Measurements from ENCODE around the gene TMEM108. TPM values are rescaled to one million over a fixed set of nuclear protein-coding genes. Genes with fewer than 3 reads are reported as not detected.

The TMEM108 gene
- total and polyA plus RNA-seq, 10 of the 15 experiments (the other 5 are each of a cell fraction or from before 2014, with no cell fraction given), result 0.02 to 0.58 (median 0.12) TPM; not detected in 5

DNA sequence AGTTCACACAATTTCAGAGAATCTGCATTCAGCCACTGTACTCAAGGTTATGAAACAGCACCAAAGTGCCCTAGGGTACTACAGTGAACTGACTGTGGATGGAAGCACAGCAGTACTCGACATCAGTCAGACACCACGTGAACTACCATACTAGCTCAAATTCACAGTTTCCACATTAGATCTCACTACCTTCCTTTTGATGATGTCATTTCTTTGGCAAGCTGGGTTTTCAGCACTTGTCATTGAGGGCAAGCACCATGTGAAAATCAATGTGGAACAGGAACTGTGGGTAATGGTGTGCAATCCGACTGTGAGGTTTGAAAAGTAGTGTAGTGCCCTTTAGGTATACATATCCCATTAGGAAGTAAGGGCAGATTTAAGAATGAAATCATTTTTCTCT is 251.1 kb downstream of the TMEM108 start:
- ATAC-seq (no peak), FAIRE-seq (no peak), DNase-seq (ENCODE audit: low read depth, low spot score) (no peak)
- Histone ChIP-seq H3K9me3 (replicated peaks; ENCODE audit: control insufficient read depth, insufficient read depth, low read length) (no peaks in the 10 kb centered on the region), H3K27me3 (replicated peaks in 1 of 2; ENCODE audit: control insufficient read depth in 2 of 2, insufficient read depth in 2 of 2, low read length in 1 of 2) (peaks cover 0 to 4% of the 10 kb centered on the region in 2 experiments; a peak in 1 of 4 replicates), H4K20me1 (ENCODE audit: control insufficient read depth, insufficient read depth) (no peaks in the 10 kb centered on the region), H2AFZ (ENCODE audit: control insufficient read depth, low read depth, low read length) (no peak overlapping the region), H3K27ac (ENCODE audit: control insufficient read depth, insufficient read depth) (no peak overlapping the region), H3K36me3 (ENCODE audit: control insufficient read depth in 2 of 2, insufficient read depth in 2 of 2, low read length in 1 of 2) (no peaks in the 10 kb centered on the region), H3K9ac (ENCODE audit: control insufficient read depth, insufficient read depth, low read length) (no peak overlapping the region), H3K79me2 (ENCODE audit: control insufficient read depth, insufficient read depth, low read length) (no peaks in the 10 kb centered on the region), H3K4me2 (ENCODE audit: control insufficient read depth, insufficient read depth) (no peak overlapping the region), H3K4me3 (no peak overlapping the region), H3K4me1 (ENCODE audit: control insufficient read depth, insufficient read depth, low read length) (no peaks in the 10 kb centered on the region)
- no TSS peak for BruUV-seq (replicated peaks)
- SMC1A ChIA-PET (ENCODE audit: uncharacterized antibody, unreplicated experiment), result interaction anchor here (1.3 kb wide), 1 partner anchor 31 kb away, joined by 3 read pairs; no protein-coding TSS in a partner anchor
- RAD21 ChIA-PET (ENCODE audit: unreplicated experiment), result no interaction called here
- intact Hi-C loops (cut with micrococcal nuclease; ENCODE audit: unreplicated experiment) (no loop called here), in situ Hi-C loops (cut with MboI) (no loop called here)
- WGBS (ENCODE audit: insufficient coverage, insufficient replicate concordance, low lambda C conversion rate, missing lambda C conversion rate), result 59% methylated on average over 3 of the region's 3 CpGs
- TF ChIP-seq, protein P1, sequence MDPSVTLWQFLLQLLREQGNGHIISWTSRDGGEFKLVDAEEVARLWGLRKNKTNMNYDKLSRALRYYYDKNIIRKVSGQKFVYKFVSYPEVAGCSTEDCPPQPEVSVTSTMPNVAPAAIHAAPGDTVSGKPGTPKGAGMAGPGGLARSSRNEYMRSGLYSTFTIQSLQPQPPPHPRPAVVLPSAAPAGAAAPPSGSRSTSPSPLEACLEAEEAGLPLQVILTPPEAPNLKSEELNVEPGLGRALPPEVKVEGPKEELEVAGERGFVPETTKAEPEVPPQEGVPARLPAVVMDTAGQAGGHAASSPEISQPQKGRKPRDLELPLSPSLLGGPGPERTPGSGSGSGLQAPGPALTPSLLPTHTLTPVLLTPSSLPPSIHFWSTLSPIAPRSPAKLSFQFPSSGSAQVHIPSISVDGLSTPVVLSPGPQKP (IDR thresholded peaks at IDR 0.05; ENCODE audit: low read depth, low read length), result no peak
- CTCF ChIA-PET, result no interaction called here
- POLR2A ChIA-PET, result no interaction called here

DNA sequence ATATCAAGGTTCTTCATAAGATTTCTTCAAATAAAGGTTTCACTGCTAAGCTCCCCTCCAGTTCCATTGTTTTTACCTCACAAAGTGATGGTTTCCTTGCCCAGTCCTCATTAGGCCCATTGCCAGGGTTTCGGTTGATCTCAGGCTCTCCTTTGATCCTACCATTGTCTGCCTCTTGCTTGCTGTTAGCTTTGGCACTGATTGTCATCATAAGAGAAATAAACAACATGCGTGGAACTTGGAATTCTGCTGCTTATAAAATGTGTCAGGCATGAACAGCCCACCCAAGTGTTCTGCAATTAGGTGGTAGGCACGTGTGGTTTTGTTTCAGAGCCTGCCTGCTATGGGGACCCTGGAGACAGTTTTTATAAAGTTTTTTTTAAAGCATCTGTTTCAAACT is 254.1 kb downstream of the TMEM108 start:
- Histone ChIP-seq H3K36me3 (ENCODE audit: control insufficient read depth in 2 of 2, insufficient read depth in 2 of 2, low read length in 1 of 2) (no peaks in the 10 kb centered on the region), H2AFZ (ENCODE audit: control insufficient read depth, low read depth, low read length) (no peak overlapping the region), H3K4me3 (no peak overlapping the region), H3K9me3 (replicated peaks; ENCODE audit: control insufficient read depth, insufficient read depth, low read length) (no peaks in the 10 kb centered on the region), H3K9ac (ENCODE audit: control insufficient read depth, insufficient read depth, low read length) (no peak overlapping the region), H3K79me2 (ENCODE audit: control insufficient read depth, insufficient read depth, low read length) (no peaks in the 10 kb centered on the region), H3K4me1 (ENCODE audit: control insufficient read depth, insufficient read depth, low read length) (no peaks in the 10 kb centered on the region; the same call in 1 of the 2 replicates), H3K4me2 (ENCODE audit: control insufficient read depth, insufficient read depth) (no peak overlapping the region), H3K27ac (ENCODE audit: control insufficient read depth, insufficient read depth) (no peak overlapping the region), H3K27me3 (replicated peaks in 1 of 2; ENCODE audit: control insufficient read depth in 2 of 2, insufficient read depth in 2 of 2, low read length in 1 of 2) (no peaks in the 10 kb centered on the region; a peak in 1 of 4 replicates), H4K20me1 (ENCODE audit: control insufficient read depth, insufficient read depth) (no peaks in the 10 kb centered on the region)
- TF ChIP-seq ZNF207 (IDR thresholded peaks at IDR 0.05; ENCODE audit: borderline replicate concordance) (no peak), STAT1 (conservative IDR thresholded peaks at IDR 0.05) (no peak), SPI1 (IDR thresholded peaks at IDR 0.05; ENCODE audit: borderline replicate concordance, insufficient read depth, low read depth, low read length) (no peak), NFIC (IDR thresholded peaks at IDR 0.05; ENCODE audit: low read depth, low read length) (no peak), RAD21 (IDR thresholded peaks at IDR 0.05; ENCODE audit: insufficient read depth, low read depth, low read length) (no peak), MEF2B (IDR thresholded peaks at IDR 0.05; ENCODE audit: partially characterized antibody, poor library complexity, severe bottlenecking) (no peak), TBL1XR1 (IDR thresholded peaks at IDR 0.05; ENCODE audit: low read depth, low read length) (no peak), HDAC2 (IDR thresholded peaks at IDR 0.05) (no peak), NR2C2 (IDR thresholded peaks at IDR 0.05; ENCODE audit: borderline replicate concordance, control insufficient read depth, insufficient read length, low read depth) (no peak), ZSCAN29 (IDR thresholded peaks at IDR 0.05) (no peak), SUPT20H (IDR thresholded peaks at IDR 0.05; ENCODE audit: borderline replicate concordance, control insufficient read depth, low read depth, low read length) (no peak), POLR2AphosphoS5 (IDR thresholded peaks at IDR 0.05; ENCODE audit: low read length) (no peak), FOS (IDR thresholded peaks at IDR 0.05; ENCODE audit: borderline replicate concordance, extremely low read depth, insufficient read length) (no peak), BCL11A (IDR thresholded peaks at IDR 0.05; ENCODE audit: low read depth, low read length) (no peak), POU2F2 (IDR thresholded peaks at IDR 0.05; ENCODE audit: borderline replicate concordance, low read depth, low read length) (no peak)
- ChIA-PET RAD21 (ENCODE audit: unreplicated experiment) (no interaction called here), POLR2A (no interaction called here), SMC1A (ENCODE audit: uncharacterized antibody, unreplicated experiment) (no interaction called here), CTCF (no interaction called here)
- in situ Hi-C loops (cut with MboI), result no loop called here
- DNase-seq (ENCODE audit: low read depth, low spot score), result no peak
- WGBS (ENCODE audit: insufficient coverage, insufficient replicate concordance, low lambda C conversion rate, missing lambda C conversion rate), result 36% methylated on average over 3 of the region's 3 CpGs
- no TSS peak for BruUV-seq (replicated peaks)
- intact Hi-C loops (cut with micrococcal nuclease; ENCODE audit: unreplicated experiment), result loop anchor here (10.0 kb wide), 1 partner anchor 567 kb away; the partner anchor contains the start of gene NPHP3
- no peak for ATAC-seq
- no peak for FAIRE-seq

Data from GM12878 (cell line).